Measurements from ENCODE around the gene GNAI3. TPM values are rescaled to one million over a fixed set of nuclear protein-coding genes. Genes with fewer than 3 reads are reported as not detected.
A peak's percentile ranks its signal among the peaks of the same experiment; 100 is the strongest.

The GNAI3 gene
- total and polyA plus RNA-seq, 8 donors = 6.4 to 11.5 (median 10.8) TPM

- intact Hi-C loops (cut with DNase I) = no loop called here
Measured at GRCh38 chr1:109618661-109619575, 70.5 kb downstream of the GNAI3 start.

DNA sequence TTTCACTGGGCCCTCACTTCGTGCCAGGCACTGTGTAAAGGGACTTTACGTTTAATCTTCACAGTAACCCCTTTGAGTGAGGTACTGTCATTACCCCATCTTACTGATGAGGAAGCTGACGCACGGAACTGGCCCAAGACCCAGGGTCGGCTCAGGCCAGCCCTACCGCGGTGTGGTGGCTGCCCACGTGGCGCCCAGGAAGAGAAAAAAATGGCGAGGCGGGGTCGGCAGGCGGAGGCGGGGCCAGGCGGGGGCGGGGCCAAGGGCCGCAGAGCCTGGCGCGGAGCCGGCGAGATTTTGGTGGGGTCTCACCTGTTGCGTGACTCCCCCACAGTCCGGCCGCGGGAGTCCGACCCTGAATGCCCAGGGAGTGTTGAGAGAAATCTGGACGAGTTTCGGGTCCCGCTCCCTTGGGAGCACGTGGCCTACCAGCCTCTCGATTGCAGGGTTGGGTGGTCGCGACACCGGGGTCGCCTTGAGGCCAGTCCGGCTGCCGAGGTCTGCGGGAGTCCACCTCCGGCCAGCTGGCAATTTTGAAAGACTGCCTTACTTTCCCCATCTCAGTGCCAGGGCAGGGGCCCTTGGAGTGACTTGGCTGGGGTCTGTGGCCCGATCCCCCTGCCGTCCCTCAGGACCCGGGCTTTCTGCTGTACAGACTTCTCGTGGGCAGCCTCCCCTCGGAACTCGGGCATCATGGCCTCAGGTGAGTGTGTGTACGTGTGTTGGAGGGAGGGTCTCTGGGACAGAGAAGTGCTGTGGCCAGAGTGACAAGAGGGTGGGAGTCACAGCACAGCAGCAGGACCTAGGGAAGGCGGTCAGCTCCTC lies 71.4 kb downstream of the GNAI3 start, which contains the start of the genes AMPD2 and GNAT2:
TSS of gene AMPD2 (plus strand) at position 262 of the 825 bp plus-strand sequence. CDS start 1,339 bp downstream, outside the sequence.
TSS of gene GNAT2 (minus strand) at position 41 of the 825 bp plus-strand sequence. CDS start 6,746 bp downstream, outside the sequence.
- DNase-seq = peak; percentile 54 to 95 (median 86)
- Histone ChIP-seq H3K27me3 (no peaks in the 10 kb centered on the region), H3K27ac (peak within 1 kb of the TSS; percentile 89 to 95), H3K4me1 (peaks cover 19 to 88% of the 10 kb centered on the region in 2 donors), H3K4me3 (peak within 1 kb of the TSS; percentile 54 to 89), H3K9me3 (no peaks in the 10 kb centered on the region), H3K36me3 (no peaks in the 10 kb centered on the region)
- intact Hi-C loops (cut with DNase I) = loop anchor here in 1 of 2 donors (5.0 kb wide), 1 partner anchor 72 kb away; the partner anchor contains the start of gene GNAI3
- no peak for TF ChIP-seq CTCF (IDR thresholded peaks at IDR 0.05)
- peak; percentile 81 for ATAC-seq

More at GRCh38 chr1:109618661-109619575, 70.5 kb downstream of the GNAI3 start:
- H3K36me3 ChIP-seq = no peaks in the 10 kb centered on the region
- peak overlapping the region; percentile 89 to 95 for H3K27ac ChIP-seq
- TF ChIP-seq CTCF (IDR thresholded peaks at IDR 0.05) = no peak
- DNase-seq (no peak), ATAC-seq (no peak)
- H3K27me3 ChIP-seq = no peaks in the 10 kb centered on the region
- no peaks in the 10 kb centered on the region for H3K9me3 ChIP-seq
- H3K4me3 ChIP-seq = peak overlapping the region; percentile 54 to 89
- H3K4me1 ChIP-seq = peaks cover 19 to 82% of the 10 kb centered on the region in 2 donors

GRCh38 chr1:109620401-109620791 lies 72.0 kb downstream of the GNAI3 start:
- DNase-seq (peak in 2 of 4 donors; percentile 57 to 62), ATAC-seq (peak; percentile 58)
- H3K36me3 ChIP-seq = peaks cover 0 to 3% of the 10 kb centered on the region in 2 donors
- H3K9me3 ChIP-seq = no peaks in the 10 kb centered on the region
- TF ChIP-seq CTCF (IDR thresholded peaks at IDR 0.05) = no peak
- peak overlapping the region; percentile 89 to 95 for H3K27ac ChIP-seq
- no peaks in the 10 kb centered on the region for H3K27me3 ChIP-seq
- intact Hi-C loops (cut with DNase I) = loop anchor here in 1 of 2 donors (5.0 kb wide), 1 partner anchor 73 kb away; the partner anchor contains the start of gene GNAI3
- peaks cover 19 to 82% of the 10 kb centered on the region in 2 donors for H3K4me1 ChIP-seq
- H3K4me3 ChIP-seq = peak overlapping the region; percentile 54 to 89

GRCh38 chr1:109620841-109621286 lies 72.4 kb downstream of the GNAI3 start:
- no peak for TF ChIP-seq CTCF (IDR thresholded peaks at IDR 0.05)
- peaks cover 19 to 77% of the 10 kb centered on the region in 2 donors for H3K4me1 ChIP-seq
- peaks cover 0 to 8% of the 10 kb centered on the region in 2 donors for H3K36me3 ChIP-seq
- ATAC-seq = peak; percentile 85
- H3K4me3 ChIP-seq = peak overlapping the region; percentile 54 to 89
- intact Hi-C loops (cut with DNase I) = loop anchor here in 1 of 2 donors (5.0 kb wide), 1 partner anchor 74 kb away; the partner anchor contains the start of gene GNAI3
- no peaks in the 10 kb centered on the region for H3K9me3 ChIP-seq
- H3K27ac ChIP-seq = peak overlapping the region; percentile 89 to 95
- peak; percentile 84 to 100 (median 96) for DNase-seq
- no peaks in the 10 kb centered on the region for H3K27me3 ChIP-seq
